ENCODE results near the gene RNASE4.
"Not testable (repeated sequence)": the region's sequence is repeated elsewhere in the genome, so short reads cannot be mapped to it uniquely, and the experiment has no call there.

RNASE4 gene, protein sequence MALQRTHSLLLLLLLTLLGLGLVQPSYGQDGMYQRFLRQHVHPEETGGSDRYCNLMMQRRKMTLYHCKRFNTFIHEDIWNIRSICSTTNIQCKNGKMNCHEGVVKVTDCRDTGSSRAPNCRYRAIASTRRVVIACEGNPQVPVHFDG

DNA sequence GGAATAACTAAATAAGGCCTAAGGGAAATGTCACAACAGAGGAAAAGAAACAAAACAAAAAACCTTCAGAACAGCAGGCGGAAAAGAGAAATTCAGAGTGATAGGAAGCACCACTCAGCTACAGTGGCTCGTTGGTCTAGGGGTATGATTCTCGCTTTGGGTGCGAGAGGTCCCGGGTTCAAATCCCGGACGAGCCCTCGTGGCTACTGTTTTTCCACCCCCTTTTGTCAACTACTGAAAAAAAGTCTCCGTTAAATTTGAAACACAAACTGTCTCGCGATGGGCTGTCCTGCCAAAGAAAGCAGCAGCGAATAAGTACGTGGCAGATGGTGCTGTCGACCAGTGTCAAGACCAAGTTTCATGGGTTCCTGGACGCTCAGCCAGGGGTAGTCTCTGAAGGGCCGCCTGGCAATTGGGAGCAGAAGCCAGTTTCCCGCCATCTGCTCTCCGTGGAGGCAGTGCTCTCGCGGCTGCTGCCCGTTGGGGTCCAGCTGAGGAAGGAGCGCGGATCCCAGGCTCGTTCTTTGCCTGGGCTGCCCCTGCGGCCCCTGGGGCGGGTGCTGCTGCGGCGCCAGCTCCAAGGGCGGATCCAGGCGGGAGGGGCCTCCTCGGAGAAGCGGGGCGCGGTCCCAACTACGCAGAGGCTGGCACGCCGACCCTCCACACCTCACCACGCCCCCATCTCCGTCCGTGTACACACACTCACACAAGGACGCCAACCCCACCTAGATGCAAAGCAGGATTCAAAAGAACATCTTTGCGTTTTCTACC lies at the start of gene RNASE4:
TSS of gene RNASE4 (plus strand) at position 670 of the 771 bp plus-strand sequence. CDS start 14,812 bp downstream, outside the sequence.
- DNase-seq, result peak; percentile 37

DNA sequence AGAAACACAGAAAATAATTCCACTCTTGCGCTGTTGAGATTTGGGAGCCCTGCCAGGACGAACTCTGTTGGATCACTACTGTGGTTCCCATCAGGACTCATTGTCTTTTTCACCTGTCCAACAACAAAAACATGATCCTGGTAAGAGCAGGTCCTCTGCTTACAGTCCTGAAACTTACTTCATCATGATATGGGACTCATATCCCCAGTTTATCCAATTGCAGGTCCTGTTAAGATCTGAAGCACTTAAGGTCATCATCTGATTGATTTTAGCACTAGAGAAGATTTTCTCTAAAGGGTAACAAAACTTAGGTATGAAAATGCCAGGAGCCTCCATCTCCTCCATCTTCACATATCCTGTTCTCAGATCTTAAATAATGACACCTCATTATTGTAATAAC lies 42.8 kb upstream of the RNASE4 start, which contains the start of gene OR6S1:
TSS of gene OR6S1 (minus strand) at position 101 of the 400 bp plus-strand sequence. CDS start at position 101, 0 bp downstream.
- DNase-seq, result no peak

DNA sequence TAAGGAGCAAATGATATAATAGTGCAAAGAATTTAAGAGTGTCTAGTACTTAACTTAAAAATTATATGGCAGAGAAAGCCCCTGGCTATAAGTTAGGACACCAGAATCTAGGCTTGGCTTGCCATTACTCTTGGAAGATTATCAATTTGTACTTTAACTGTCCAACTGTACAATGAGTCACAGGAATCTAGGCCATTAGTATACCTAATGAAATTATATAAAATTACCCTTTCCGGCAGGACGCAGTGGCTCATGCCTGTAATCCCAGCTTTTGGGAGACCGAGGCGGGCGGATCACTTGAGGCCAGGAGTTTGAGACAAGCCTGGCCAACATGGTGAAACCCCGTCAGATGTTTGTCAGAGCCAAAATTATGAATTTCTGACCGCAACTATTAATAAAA lies 42.2 kb upstream of the RNASE4 start:
- DNase-seq, result no peak

DNA sequence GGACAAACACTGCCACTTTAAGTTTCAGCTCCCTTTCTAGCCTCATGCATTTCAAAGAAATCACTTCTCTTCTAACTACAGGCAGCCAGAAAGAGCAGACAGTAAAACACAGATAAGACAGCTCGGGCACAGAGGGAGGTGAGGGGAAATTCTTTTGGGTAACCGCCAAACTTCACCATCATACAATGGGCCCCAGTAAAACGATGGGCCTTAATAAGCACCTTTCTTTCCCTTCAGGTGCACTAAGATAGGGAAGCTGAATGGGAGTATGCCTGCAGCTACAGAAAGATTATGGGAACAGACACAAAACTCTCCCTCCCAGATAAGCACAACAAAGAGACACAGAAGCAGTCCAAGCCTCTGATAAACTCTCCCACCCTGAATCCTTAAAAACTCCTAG lies 41.6 kb upstream of the RNASE4 start:
- not testable (repeated sequence) for DNase-seq

DNA sequence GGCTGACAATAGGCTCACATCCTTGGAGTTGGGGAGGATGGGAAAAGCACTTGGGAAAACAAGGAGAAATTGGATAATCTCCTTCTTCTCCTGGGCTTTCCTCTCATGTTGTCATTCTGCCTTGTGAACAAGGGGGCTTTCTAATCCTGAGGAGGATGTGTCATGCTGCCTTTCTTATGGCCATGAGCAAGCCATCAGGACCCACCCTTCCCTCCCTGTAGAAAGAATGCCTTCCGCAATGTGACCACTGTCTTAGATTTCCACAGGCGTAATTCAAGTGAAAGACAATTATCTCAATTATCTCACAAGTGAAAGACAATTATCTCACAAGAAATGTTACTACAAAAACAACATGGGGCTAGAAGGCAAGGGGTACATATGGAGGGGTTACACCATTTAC lies 39.8 kb upstream of the RNASE4 start:
- DNase-seq, result no peak

DNA sequence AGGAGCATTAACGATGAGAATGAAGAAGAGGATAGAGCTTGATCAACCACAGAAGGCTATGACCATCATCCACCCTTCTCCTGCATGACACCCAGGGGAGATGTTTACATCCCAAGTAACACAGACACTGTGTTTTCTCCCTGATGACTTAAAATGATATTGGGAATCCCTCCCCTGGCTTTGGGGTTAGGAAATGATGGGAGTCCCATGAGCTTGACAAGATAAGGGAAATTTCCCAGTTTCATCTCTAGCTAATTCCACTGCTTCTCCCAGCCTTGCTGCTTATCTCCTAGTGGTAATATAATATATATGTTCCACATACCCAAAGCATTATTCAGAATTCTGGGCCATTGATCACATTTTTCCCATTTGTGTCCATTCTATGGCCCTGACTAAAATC lies 38.9 kb upstream of the RNASE4 start:
- no peak for DNase-seq

DNA sequence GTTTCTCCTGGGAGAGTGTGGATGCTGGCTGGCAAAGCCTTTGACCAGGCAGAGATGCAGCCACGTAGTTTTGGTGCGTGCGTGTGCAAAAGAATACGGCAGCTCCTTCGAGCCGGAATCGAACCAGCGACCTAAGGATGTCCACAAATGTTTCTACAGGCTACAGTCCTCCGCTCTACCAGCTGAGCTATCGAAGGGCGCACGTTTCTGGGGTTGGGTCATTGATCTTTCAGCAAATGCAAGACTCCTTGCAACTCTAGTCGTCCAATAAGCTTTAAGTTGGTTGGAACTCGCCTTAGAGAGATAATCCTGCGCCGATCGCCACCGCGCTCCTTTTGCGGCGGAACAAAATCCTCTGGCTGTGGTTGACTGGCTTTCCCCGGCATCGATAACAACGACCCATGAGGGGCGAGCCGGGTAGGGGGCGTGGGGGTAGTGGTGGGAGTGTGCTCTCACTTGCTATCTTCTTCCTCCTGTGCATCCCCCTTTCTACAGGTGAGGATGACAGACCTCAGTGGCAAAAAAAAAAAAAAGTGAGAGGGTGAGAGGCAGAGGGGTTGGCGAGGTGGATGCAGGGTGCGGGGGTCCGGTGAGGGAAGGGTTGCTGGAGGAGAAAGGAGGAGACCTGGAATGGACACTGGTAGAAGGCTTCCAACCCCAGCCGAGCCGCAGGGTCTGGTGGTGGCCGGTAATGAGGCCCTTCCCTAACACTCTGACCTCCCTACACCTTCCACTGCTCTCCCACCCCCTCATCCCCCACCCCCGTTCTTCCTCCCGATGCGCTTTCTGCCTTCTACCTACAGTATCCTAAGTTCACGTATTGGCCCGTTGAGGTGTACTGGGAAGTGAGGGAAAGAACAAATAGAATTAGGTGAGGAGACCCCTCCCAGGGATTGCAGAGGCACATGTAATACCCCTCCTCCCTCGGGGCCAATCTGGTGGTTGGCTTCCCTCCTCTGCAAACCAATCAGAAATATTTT lies 31.1 kb upstream of the RNASE4 start:
- DNase-seq, result no peak

DNA sequence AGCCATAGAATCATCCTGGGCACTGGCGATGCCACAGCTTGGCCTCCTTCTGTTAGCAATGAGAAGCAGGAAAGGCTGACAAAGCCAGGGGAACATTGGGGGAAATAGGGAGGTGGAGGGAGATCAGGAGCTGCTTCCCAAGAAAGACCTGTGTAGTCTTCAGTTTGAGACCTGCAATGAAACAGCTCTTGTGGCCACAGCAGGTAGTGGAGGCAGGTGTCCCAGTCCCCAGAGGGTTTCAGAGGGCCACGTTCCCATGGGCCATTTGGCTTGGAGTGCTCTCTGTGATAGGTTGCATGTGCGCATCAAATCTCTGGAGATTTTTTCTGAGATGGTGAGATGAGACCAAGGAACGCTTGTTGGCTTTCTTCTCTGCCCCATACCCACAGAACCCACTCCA lies 28.5 kb upstream of the RNASE4 start:
- no peak for DNase-seq

DNA sequence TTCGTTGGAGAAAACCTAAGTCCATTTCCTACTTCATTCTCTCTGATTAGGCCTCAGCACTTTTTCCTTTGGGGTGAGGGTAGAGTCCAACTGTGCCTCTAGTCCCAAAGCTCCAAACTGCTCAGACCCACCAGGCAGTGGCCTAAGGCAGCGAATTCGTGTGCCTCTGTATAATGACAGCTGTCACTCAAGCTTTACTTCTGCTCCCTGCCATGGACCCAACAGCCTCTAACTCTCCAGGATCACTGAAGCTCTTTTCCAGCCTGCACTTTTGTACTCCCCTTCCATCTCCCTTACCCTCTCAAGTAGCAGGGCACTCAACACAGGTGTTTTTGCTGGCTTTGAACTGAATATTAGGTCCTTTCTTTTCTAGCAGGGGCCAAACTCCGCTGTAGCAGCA lies 28.1 kb upstream of the RNASE4 start:
- DNase-seq, result no peak

DNA sequence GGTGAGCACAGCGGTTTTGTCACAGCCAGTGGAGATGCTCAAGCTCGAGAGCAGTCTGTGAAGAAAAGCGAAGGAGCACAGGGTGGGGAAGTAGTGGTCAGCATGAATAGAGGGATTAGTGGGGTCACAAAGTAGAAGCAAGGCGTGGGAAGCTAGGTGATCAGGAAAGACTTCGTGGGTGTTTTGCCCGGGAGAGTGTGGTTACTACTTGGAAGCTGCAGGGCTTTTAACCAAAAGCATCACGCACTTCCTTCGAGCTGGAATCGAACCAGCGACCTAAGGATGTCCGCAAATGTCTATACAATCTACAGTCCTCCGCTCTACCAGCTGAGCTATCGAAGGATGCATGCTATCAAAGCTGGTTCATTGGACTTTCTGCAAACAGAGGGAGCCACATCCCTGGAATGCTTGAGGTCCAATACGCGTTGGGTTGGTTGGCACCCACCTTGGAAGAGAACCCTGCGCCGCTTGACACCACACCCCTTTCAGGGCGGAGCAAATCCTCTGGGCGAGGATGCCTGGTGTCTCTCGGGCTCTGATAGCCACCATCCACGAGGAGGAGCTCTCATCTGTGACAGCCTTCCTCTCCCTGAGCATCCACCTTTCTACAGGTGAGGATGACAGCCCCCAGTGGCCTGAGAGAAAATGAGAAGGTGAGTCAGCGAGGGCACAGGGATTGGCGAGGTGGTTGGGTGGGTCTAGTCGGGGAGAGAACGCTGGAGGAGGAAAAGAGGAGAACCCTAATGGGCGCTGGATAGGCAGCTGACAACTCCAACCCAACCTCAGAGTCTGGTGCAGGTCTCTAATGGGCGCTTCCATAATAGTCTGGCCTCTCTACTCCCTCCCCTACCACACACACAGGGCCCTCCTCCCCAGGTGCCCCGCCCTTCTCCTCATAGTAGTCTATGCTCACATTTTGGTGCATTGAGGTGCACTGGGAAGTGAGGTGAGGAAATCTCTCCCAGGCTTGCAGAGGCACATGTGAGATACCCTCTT lies 26.8 kb upstream of the RNASE4 start:
- no peak for DNase-seq

DNA sequence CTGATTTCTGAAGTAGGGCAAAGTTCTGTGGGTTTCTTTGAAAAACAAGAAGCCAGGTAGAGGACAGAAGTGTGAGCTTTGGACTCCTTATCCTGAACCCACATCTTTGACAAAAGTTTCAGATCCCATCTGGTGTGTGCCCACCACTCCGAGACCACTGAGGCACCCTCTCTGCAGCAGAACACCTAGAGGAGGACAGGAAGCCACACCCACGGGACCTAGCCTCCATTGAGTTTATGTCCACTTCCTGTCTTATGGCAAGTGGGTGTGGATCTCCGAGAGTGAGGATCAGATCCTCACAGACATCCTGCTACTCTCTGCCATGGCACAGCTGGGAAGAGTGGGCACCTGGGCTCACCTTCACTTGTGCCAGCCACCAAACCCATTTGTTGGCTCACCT lies 26.1 kb upstream of the RNASE4 start:
- no peak for DNase-seq

DNA sequence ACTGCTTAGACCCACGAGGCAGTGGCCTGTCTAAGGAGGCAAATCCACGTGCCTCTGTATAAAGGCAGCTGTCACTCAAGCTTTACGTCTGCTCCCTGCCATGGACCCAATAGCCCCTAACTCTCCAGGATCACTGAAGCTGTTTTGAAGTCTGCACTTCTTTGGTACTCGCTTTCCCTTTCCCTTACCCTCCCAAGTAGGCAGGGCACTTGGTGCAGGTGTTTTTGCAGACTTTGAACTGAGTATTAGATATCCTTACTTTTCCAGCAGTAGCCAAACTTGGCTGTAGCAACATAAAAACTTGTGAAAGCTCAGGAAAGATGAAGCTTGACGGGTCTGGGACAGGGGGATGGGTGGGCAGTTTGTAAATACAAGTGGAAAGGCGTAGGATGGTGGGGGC lies 25.0 kb upstream of the RNASE4 start:
- no peak for DNase-seq

DNA sequence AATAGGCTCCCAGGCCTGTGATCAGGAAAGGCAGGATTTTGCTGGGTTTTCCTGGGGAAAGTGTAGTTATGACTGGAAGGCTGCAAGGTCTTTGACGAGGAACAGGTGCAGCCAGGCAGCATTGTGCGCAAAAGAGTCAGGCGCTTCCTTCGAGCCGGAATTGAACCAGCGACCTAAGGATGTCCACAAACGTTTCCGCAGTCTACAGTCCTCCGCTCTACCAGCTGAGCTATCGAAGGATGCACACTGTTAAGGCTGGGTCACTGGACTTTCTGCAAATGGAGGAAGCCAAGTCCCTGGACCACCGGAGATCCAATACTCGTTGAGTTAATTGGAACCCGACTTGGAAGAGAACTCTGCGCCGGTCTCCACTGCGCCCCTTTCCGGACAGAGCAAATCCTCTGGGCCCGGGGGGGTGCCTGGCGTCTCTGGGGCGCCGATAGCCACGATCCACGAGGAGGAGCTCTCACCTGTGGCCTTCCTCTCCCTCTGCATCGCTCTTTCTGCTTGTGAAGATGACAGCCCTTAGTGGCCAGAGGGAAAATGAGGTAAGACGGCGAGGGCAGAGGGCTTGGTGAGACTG lies 24.5 kb upstream of the RNASE4 start:
- no peak for DNase-seq

DNA sequence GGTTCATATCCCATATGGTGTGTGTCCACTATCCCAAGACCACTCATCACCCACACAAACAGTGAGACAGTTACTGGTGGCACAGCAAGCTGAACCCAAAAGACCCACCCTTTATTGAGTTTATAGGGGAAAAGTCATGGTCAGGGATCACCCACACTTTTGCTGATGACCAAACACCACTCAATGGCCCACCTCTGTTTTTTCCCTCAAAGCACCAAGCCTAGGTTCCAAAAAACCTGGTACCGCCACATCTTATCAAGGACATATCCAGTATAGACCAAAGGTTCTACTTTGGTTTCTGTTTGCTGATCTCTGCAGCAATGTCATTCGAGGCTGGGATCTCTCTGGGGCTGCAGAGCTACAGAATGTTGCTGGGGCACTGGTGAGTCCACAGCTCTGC lies 23.2 kb upstream of the RNASE4 start:
- DNase-seq, result no peak

DNA sequence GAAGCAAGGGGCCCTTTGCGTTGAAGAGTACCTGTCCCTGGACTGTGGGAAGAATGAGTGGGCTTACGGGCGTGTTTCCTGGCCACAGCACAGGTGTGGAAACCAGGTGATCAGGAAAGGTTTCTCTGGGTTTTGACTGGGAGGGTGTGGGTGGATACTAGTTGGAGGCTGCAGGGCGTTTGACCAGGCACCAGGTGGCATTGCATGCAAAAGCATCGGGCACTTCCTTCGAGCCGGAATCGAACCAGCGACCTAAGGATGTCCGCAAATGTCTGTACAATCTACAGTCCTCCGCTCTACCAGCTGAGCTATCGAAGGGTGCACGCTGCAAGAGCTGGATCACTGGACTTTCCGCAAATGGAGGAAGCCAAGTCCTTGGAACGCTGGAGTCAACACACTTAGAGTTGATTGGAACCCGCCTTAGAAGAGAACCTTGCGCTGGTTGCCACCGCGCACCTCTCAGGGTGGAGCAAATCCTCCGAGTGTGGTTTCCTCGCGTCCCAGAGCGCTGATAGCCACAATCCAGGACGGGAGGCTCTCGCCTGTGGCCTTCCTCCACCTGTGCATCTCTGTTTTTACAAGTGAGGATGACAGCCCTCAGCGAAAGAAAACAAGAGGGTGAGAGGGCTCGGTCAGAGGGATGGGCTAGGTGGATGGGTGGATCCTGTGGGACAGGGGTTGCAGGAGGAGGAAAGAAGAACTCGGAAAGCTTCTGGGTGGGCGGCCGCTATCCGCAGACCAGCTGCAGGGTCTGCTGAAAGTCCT lies 21.2 kb upstream of the RNASE4 start:
- peak; percentile 17 for DNase-seq

DNA sequence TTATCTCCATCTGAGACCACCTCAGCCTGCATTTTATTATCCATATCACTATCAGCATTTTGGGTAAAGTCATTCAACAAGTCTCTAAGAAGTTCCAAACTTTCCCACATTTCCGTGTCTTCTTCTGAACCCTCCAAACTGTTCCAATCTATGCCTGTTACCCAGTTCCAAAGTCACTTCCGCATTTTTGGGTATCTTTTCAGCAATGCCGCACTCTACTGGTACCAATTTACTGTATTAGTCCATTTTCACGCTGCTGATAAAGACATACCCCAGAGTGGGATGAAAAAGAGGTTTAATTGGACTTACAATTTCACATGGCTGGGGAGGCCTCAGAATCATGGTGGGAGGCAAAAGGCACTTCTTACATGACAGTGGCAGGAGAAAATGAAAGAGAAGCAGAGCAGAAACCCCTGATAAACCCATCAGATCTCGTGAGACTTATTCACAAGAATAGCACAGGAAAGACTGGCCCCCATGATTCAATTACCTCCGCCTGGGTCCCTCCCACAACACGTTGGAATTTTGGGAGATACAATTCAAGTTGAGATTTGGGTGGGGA lies 17.9 kb upstream of the RNASE4 start:
- DNase-seq, result not testable (repeated sequence)

DNA sequence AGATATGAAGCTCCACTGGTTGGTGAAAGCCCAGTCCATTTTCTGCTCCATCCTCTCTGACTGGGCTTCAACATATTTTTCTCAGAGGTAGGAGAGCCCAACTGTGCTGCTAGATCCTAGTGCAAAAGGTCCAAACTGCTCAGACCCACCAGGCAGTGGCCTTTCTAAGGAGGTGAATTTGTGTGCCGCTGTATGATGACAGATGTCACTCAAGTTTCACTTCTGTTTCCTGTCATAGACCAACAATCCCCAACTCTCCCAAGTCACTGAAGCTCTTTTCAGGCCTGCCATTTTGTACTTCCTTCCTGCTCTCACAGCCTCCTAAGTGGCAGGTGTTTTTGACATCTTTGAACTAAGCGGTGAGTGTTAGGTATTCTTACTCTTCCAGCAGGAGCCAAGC lies 16.4 kb upstream of the RNASE4 start:
- no peak for DNase-seq

DNA sequence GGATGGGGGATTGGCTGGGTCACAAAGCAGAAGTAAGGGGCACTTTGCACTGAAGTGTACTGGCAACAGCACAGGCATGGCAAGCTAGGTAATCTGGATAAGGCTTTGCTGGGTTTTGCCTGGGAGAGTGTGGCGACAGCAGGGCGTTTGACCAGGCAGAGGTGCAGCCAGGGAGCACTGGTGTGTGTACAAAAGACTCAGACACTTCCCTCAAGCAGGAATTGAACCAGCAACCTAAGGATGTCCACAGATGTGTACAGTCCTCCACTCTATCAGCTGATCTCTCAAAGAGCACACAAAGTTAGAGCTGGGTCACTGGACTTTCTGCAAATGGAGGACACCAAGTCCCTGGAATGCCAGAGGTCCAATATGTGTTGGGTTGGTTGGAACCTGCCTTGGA lies 15.4 kb upstream of the RNASE4 start:
- no peak for DNase-seq

DNA sequence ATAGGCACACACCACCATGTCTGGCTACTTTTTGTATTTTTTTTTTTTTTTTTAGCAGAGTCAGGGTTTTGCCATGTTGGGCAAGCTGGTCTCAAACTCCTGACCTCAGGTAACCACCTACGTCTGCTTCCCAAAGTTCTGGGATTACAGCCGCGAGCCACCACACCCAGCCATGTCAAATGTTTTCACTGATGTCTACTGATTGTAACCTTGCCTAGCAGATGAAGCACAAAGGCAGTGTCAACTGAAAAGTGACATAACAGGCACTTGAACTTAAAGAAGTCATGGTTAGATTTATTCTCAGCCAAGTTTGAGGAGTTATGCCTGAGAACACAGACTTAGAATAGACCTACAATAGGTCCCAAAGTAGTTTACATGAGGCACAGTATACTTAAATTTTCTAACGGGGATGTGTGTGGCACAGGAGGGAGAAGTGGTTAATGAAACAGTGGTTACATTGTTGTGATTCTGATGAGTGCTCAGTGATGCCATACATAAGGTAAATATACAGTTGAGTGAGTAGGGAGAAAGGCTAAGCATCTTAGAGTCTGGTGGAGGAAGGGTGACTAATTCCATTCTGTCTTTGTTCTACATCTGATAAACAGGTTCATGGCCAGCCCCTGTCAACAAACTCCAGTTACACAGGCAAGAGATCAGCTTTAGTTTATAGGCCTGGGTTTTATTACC lies 12.6 kb upstream of the RNASE4 start:
- peak; percentile 27 for DNase-seq

DNA sequence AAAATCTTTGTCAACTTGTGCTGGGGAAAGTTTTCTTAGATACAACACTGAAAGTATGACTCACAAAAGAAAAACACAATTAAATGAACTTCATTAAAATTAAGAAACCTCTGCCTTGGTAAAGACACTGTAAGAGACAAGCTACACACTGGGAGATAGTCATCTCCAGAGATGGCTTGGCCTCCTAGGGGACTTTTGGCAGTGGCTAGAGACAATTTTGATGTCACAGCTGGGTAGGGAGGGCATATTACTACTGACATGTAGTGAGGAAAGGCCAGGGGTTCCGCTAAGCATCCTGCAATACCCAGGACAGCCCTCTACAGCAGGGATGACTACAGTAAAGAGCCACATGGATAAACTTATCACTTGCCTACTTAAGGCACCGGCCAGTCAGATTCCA lies 8.7 kb upstream of the RNASE4 start:
- no peak for DNase-seq
